SK-N-SH (cell line): ENCODE results near the gene EFCAB8.

Experiments
- FOXJ3 ChIP-seq: sonication (generic); formaldehyde crosslinking; IDR thresholded peaks from 2 replicates; pipeline ENCODE4 v1.5.1; 2020; ENCODE audit warnings: mild to moderate bottlenecking, missing genetic modification reagents
- JUND ChIP-seq: IDR thresholded peaks from 2 replicates; pipeline ENCODE4 v1.4.0; 2012
- RAD21 ChIP-seq: IDR thresholded peaks from 2 replicates; pipeline ENCODE4 v1.6.1; 2012; ENCODE audit warnings: mild to moderate bottlenecking, low read length

- no peak for TF ChIP-seq JUND
- TF ChIP-seq FOXJ3 (CRISPR knock-in tag), result no peak
- TF ChIP-seq RAD21, result no peak
These were observed 138.7 kb downstream of the EFCAB8 start for GRCh38 chr20:32997431-32997830.
